Activated T-cell treated with anti-CD3 and anti-CD28 coated beads, Interleukin-2, amount 50 U/mL, for 4 hours (primary cell): Measurements from ENCODE around the gene GTSE1. TPM values are rescaled to one million over a fixed set of nuclear protein-coding genes. Genes with fewer than 3 reads are reported as not detected.
A peak's percentile ranks its signal among the peaks of the same experiment; 100 is the strongest.

ENCODE experiments used
- ATAC-seq, 2 donors: fragments of 200-7000 bp; cut with Tn5 transposase; one replicate each; pipeline ENCODE4 v1.10.0; 2021
- DNase-seq: peaks from one replicate; pipeline ENCODE4 v3.0.0-alpha.2; 2020
- H3K27me3 Mint-ChIP-seq: one replicate; pipeline ENCODE4 v1.8.0; 2021; ENCODE audit warnings: low read depth, mixed read lengths
- H3K36me3 Mint-ChIP-seq: one replicate; pipeline ENCODE4 v1.8.0; 2022; ENCODE audit warnings: mixed read lengths; ENCODE audit not compliant: insufficient read depth
- H3K4me1 Mint-ChIP-seq: one replicate; pipeline ENCODE4 v1.8.0; 2021; ENCODE audit warnings: low read depth, mixed read lengths
- H3K4me3 Mint-ChIP-seq: one replicate; pipeline ENCODE4 v1.8.0; 2021; ENCODE audit warnings: mild to moderate bottlenecking, moderate library complexity, mixed read lengths
- H3K9me3 Mint-ChIP-seq: one replicate; pipeline ENCODE4 v1.8.0; 2021; ENCODE audit warnings: mixed read lengths
- total RNA-seq, 3 donors: library from RNA; stranded (reverse); gene quantifications; one replicate each; pipeline ENCODE4 v1.2.1, GENCODE V29; 2021

The GTSE1 gene
- total RNA-seq, 3 donors from 2014 or later = 2.2 to 3.7 (median 2.7) TPM

- no peaks in the 10 kb centered on the region for H3K27me3 Mint-ChIP-seq
- no peaks in the 10 kb centered on the region for H3K4me1 Mint-ChIP-seq
- ATAC-seq (no peak), DNase-seq (no peak)
- H3K4me3 Mint-ChIP-seq = no peak overlapping the region
- no peaks in the 10 kb centered on the region for H3K9me3 Mint-ChIP-seq
- H3K36me3 Mint-ChIP-seq = peaks cover 38% of the 10 kb centered on the region
Measured at GRCh38 chr22:46354176-46354992, 57.7 kb downstream of the GTSE1 start.

DNA sequence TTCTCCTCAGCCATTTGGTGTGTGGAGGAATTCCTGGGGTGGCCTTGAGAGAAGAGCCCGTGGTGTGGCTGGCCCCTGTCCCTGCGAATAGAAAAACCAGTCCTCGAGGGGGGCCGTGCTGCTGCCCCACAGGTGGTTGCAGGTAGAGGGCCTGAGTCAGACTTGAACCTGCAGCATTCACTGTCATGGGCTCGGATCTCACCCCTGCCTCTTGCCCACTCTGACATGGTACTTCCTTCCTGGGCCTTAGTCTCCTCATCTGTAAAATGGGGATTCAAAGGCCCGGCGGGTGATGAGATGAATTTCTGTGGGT lies 58.3 kb downstream of the GTSE1 start:
- ATAC-seq = no peak
- Mint-ChIP-seq H3K36me3 (peaks cover 35% of the 10 kb centered on the region), H3K9me3 (no peaks in the 10 kb centered on the region), H3K4me3 (no peak overlapping the region), H3K27me3 (no peaks in the 10 kb centered on the region), H3K4me1 (no peaks in the 10 kb centered on the region)
- no peak for DNase-seq

DNA sequence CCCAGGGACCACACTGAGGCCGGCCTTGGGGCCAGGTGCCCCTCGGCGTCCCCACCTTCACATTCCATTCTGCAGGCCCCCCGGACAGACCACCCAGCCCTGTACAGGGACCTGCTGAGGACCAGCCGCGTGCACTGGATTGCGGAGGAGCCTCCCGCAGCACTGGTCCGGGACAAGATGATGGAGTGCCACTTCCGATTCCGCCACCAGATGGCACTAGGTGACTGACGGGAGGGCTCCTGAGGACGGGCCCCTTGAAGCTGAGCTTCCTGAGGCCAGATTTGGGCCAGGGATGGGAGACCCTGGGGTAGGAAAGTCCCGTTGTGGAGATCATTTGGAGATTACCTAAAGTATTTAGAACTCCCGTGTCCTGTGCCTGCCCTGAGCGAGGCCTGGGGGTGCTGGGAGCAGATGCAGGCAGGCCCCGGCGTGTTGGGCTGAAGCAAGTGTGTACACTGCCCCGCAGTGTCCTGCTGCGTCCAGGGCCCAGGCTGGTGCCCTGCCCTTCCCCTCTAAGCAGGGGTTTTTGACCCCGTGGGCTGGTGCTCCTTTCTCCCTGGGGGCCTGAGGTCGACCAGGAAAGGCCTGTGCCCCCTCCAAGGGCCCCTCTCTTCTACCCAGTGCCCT lies 58.8 kb downstream of the GTSE1 start:
- H3K9me3 Mint-ChIP-seq = no peaks in the 10 kb centered on the region
- H3K36me3 Mint-ChIP-seq = peaks cover 36% of the 10 kb centered on the region
- ATAC-seq (peak; percentile 67 to 69), DNase-seq (peak; percentile 57)
- H3K4me3 Mint-ChIP-seq = no peak overlapping the region
- H3K4me1 Mint-ChIP-seq = no peaks in the 10 kb centered on the region
- no peaks in the 10 kb centered on the region for H3K27me3 Mint-ChIP-seq

- no peak for ATAC-seq
- peaks cover 30% of the 10 kb centered on the region for H3K36me3 Mint-ChIP-seq
Measured at GRCh38 chr22:46355996-46356471, 59.4 kb downstream of the GTSE1 start.

DNA sequence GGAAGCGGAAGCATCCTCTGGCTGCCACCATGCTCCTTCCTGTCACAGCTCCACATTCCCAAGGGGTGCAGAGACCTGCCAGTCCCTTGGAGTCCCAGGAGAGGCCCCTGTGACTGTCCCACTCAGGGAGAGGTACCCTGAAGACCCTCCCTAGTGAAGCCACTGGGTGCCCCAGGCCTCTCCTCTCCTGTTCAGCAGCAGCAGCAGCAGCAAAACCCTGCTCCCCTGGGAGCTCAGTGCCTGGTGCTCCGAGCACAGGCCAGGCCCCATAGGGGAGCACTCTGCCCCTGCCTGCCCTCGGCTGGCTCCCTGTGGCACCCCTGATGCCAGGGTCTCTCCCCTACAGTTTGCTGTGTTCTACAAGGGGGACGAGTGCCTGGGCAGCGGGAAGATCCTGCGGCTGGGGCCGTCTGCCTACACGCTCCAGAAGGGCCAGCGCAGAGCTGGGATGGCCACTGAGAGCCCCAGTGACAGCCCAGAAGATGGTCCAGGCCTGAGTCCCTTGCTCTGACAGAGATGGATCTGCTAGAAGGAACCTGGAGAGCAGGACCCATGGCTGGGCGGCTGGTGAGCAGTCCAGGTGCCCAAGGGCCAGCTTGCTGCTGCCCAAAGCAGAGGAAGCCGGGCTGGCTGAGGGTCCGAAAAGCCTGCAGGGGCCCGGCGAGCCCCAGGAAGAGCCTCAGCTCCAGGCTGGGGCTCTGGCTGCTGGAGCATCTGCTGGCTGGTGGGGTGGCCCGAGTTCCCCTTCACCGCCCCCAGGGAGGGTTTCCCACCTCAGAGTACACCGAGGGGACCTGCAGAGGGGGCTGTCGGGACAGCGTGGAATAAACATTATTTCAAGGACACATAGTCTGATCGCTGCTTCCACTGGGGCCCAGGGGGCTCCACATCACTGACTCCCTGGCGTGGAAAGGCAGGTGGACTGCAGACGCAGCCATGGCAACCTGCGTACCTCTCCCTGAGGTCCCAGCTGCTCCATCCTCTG lies 60.1 kb downstream of the GTSE1 start:
- ATAC-seq = no peak
- H3K27me3 Mint-ChIP-seq = no peaks in the 10 kb centered on the region
- H3K4me3 Mint-ChIP-seq = no peak overlapping the region
- peaks cover 29% of the 10 kb centered on the region for H3K36me3 Mint-ChIP-seq
- no peaks in the 10 kb centered on the region for H3K9me3 Mint-ChIP-seq
- H3K4me1 Mint-ChIP-seq = no peaks in the 10 kb centered on the region
- DNase-seq = no peak

More at GRCh38 chr22:46355996-46356471, 59.4 kb downstream of the GTSE1 start:
- Mint-ChIP-seq H3K9me3 (no peaks in the 10 kb centered on the region), H3K4me1 (no peaks in the 10 kb centered on the region), H3K27me3 (no peaks in the 10 kb centered on the region), H3K4me3 (no peak overlapping the region)
- DNase-seq = no peak

DNA sequence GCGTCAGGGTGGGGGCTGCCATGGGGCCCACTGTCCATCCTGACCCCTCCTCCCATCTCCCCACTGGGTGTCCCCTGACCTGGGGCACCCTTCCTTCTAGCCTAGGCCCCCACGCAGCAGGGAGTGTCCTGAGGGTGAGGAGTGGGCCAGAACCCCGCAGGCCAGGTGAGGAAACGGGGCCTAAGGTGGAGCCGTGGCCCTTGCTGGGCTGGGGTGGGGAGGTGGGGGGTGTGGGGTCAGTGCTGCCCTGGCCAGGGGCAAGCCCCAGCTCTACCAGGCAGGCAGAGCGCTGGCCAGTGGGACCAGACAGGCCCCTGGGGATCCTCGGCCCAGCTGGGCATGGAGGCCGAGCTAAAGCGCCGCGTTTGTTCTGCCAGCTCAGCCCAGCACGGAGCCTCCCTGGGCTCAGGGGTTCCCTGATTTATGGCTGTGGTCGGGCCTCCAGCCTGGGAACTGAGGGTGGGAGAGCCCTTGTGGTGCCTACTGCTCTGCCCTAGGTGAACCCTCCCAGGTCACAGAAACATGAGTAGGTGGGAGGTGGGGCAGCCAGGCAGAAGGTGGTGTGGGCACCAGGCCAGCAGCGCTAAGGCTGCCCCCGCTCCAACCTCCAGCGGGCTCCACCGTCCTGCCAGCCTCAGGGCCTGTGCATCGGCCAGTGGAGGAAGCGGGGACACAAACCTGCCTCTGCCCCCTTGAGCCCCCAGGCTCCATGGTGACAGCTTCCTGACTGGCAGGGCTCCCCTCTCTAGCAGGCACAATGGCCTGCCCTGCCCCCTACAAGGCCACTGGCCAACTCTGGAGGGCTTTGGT lies 61.2 kb downstream of the GTSE1 start:
- Mint-ChIP-seq H3K27me3 (peaks cover 1% of the 10 kb centered on the region), H3K4me1 (peaks cover 4% of the 10 kb centered on the region), H3K36me3 (peaks cover 24% of the 10 kb centered on the region), H3K4me3 (no peak overlapping the region), H3K9me3 (no peaks in the 10 kb centered on the region)
- ATAC-seq = no peak
- no peak for DNase-seq

DNA sequence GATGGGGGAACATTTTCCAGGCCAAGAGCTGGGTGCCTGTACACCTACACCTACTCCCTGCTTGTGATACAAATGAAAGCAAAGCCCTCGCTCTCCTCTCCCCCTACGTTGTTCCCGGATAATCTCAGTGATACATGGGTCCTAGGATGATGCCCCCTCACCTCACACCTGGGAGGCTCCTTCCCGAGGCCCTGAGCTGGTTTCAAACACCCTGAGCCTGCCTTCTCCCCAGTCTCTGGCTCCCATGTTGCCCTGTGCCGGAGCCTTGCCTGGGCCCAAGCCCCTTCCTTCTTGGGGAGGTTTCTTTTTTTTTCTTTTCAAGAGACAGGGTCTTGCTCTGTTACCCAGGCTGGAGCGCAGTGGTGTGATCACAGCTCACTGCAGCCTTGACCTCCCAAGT lies 62.1 kb downstream of the GTSE1 start:
- Mint-ChIP-seq H3K36me3 (peaks cover 21% of the 10 kb centered on the region), H3K4me3 (no peak overlapping the region), H3K27me3 (peaks cover 3% of the 10 kb centered on the region), H3K9me3 (no peaks in the 10 kb centered on the region), H3K4me1 (peaks cover 4% of the 10 kb centered on the region)
- ATAC-seq (no peak), DNase-seq (no peak)

DNA sequence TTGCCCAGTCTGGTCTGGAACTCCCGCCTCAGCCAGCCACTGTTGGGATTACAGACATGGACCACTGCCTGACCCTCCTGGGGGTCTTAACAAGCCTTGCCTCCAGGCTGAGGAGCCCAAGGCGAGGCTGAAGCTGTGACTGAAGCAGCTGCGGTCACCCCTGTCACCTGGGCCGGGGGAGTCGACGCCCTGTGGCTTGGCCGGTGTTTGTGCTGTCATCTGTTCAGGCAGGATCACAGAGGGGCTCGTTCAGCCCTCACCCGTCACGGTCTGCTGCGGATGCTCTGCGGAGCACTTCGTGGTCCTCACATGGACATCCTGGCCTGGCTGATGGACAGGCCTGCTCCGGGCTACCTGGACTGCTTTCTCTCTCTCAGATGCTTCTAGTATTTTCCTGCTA lies 62.7 kb downstream of the GTSE1 start:
- Mint-ChIP-seq H3K9me3 (no peaks in the 10 kb centered on the region), H3K27me3 (peaks cover 3% of the 10 kb centered on the region), H3K36me3 (peaks cover 19% of the 10 kb centered on the region), H3K4me3 (no peak overlapping the region), H3K4me1 (peaks cover 4% of the 10 kb centered on the region)
- DNase-seq (no peak), ATAC-seq (no peak)

DNA sequence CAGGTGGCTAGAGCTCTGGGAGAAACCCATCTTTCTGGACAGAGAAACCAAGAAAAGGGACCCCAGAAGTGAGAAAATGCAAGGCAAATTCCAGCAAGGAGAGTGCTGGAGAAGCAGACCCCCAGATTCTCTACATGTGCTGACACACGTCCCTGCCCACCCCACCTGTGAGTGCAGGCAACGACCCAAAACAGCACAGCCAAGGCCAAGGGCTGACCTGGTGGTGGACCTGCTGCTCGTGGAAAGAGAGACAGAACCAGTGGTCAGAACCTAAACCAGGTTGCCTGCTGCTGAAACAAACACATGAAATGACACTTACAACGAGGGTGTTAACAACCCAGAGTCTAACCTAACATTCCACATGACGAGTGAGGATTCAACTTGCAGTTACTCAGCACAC lies 63.4 kb downstream of the GTSE1 start:
- Mint-ChIP-seq H3K4me1 (peaks cover 4% of the 10 kb centered on the region), H3K36me3 (peaks cover 19% of the 10 kb centered on the region)

GRCh38 chr22:46360891-46361290 lies 64.2 kb downstream of the GTSE1 start:
- peaks cover 14% of the 10 kb centered on the region for H3K36me3 Mint-ChIP-seq
- ATAC-seq (no peak), DNase-seq (no peak)
- H3K27me3 Mint-ChIP-seq = peaks cover 3% of the 10 kb centered on the region
- peaks cover 4% of the 10 kb centered on the region for H3K4me1 Mint-ChIP-seq
- H3K9me3 Mint-ChIP-seq = no peaks in the 10 kb centered on the region
- H3K4me3 Mint-ChIP-seq = no peak overlapping the region

More for the DNA sequence above, 63.4 kb downstream of the GTSE1 start:
- DNase-seq = no peak
- Mint-ChIP-seq H3K4me3 (no peak overlapping the region), H3K27me3 (peaks cover 3% of the 10 kb centered on the region), H3K9me3 (no peaks in the 10 kb centered on the region)
- ATAC-seq = no peak

DNA sequence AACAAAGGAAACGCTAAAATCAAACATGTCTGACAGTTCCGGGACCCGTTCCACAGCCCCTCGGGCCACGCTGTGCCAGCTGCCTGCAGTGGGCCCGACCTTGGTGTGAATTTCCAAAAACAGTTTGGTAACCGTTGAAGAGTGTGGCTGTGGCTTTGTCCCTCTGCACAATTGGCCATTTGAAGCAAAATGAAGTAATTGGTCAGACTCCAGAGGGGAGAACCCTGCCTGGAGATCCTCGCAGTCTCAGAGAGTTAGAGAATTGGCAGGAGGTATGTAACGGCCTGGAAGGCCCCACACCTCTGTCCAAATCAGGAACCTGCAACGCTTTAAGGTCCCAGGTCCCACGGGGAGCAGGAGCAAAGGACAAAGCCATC lies 65.1 kb downstream of the GTSE1 start:
- ATAC-seq (no peak), DNase-seq (no peak)
- no peak overlapping the region for H3K4me3 Mint-ChIP-seq
- no peaks in the 10 kb centered on the region for H3K9me3 Mint-ChIP-seq
- peaks cover 3% of the 10 kb centered on the region for H3K27me3 Mint-ChIP-seq
- H3K4me1 Mint-ChIP-seq = peaks cover 4% of the 10 kb centered on the region
- H3K36me3 Mint-ChIP-seq = peaks cover 14% of the 10 kb centered on the region

GRCh38 chr22:46362203-46362933 lies 65.7 kb downstream of the GTSE1 start:
- ATAC-seq (no peak), DNase-seq (no peak)
- Mint-ChIP-seq H3K4me3 (no peak overlapping the region), H3K36me3 (peaks cover 12% of the 10 kb centered on the region), H3K27me3 (peaks cover 3% of the 10 kb centered on the region), H3K9me3 (no peaks in the 10 kb centered on the region), H3K4me1 (peaks cover 4% of the 10 kb centered on the region)

GRCh38 chr22:46362934-46363515 lies 66.4 kb downstream of the GTSE1 start:
- H3K9me3 Mint-ChIP-seq = no peaks in the 10 kb centered on the region
- peaks cover 7% of the 10 kb centered on the region for H3K4me1 Mint-ChIP-seq
- ATAC-seq (no peak), DNase-seq (no peak)
- peaks cover 3% of the 10 kb centered on the region for H3K27me3 Mint-ChIP-seq
- peaks cover 9% of the 10 kb centered on the region for H3K36me3 Mint-ChIP-seq
- H3K4me3 Mint-ChIP-seq = no peak overlapping the region
